NCI-H146 treated with DMSO at 0.1 percent for 48 hours (cell line): ENCODE results near the gene DVL2.
A peak's percentile ranks its signal among the peaks of the same experiment; 100 is the strongest.

ENCODE experiments used
- DNase-seq: peaks from one replicate; lab custom pipeline; 2025; ENCODE audit not compliant: unreplicated experiment; lab: John Stamatoyannopoulos, UW

DVL2 gene

DNA sequence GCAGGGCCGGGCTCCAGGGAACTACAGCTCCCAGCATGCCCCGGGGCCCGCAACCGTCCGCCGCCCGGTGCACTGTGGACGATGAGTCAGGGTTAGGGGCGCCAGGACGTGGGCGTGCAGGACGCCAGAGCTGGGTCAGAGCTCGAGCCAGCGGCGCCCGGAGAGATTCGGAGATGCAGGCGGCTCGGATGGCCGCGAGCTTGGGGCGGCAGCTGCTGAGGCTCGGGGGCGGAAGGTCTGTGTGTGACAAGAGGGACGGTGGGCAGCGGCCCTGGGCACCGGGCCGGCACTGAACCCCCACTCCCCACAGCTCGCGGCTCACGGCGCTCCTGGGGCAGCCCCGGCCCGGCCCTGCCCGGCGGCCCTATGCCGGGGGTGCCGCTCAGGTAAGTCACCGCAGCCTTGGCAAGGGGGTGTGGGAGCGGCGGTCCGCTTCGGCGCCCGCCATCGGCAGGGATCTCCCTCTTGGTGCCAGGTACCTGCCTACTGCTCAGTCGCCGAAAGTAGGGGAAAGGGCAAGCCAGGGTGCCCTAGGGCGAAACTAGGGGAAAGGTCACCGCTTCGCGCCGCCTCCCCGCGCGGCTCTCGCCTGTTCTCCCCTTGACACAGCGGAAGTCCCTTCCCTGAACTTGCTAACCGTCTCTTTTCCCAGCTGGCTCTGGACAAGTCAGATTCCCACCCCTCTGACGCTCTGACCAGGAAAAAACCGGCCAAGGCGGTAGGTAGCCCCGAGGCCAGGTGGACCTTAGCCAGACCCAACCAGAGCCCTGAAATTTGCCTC lies 14.3 kb downstream of the DVL2 start, which contains the start of the genes ACADVL and DLG4:
ACADVL (plus strand) TSS at position 127 of the 781 bp plus-strand sequence; CDS start at position 174, 47 bp downstream.
DLG4 (minus strand) TSS at position 25 of the 781 bp plus-strand sequence.
- peak; percentile 58 for DNase-seq

DNA sequence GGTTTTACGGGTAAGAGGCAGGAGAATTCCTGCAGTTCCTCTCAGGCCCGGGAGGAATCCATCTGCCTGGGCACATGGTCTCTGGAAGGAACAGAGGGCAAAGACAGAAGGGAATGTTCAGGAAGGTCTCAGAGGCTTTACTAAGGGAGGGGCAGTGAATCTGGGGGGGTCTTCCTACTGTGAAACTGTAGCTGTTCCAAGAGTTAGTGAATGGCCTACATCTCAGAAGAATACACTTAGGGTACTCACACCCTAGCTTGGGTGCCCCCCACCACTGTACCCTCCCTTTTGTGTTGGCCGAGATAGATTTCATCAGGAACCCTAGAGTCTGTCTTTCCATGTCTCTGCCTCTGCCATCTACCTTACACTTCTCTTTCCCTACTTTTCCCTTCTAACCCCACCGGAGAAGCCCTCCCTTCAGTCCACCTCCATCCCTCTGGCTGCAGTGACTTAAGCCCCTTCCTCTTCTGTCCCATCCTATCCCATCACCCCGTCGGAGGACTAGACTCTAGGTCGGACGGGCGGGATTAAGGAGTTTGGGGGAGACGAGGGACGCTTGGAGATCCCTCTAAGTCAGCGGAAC lies 15.0 kb downstream of the DVL2 start:
- no peak for DNase-seq

DNA sequence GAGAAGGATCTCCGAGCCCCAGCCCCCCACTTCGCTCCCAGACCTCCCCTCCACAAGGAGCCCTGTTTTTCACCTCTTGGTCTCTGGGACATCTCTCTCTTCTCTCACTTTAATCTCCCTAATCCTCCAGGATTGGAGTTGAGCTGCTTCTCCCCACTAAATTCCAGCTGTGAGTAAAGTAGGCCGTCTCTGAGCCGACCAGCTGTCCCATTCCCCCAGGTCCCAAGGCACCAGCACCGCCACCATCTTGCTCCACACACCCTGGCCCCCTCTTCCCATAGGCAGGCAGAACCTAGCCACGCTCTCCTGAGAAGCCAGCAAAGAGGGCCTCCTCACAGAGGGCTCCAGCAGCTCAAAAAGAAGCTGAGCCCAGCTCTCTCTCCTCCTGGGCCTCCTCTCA lies 15.6 kb downstream of the DVL2 start:
- no peak for DNase-seq

DNA sequence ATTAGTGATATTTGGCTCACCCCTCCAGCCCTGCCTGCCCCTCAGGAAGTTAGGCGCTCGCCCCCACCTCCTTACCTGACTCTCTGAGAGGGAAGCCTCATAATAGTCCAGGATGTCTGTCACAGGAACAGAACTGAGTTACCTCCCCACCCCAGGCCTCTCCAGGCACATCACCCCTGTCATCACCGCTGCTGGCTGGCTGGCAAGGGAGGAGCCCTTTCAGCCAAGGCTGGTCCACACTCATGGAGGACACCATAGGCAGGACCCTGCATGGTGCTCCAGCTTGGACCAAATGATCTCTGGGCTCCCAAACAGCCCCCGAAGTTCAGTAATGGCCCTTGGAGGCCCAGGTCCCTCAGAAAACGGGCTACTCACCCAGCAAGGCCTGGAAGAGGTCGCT lies 16.2 kb downstream of the DVL2 start:
- no peak for DNase-seq

DNA sequence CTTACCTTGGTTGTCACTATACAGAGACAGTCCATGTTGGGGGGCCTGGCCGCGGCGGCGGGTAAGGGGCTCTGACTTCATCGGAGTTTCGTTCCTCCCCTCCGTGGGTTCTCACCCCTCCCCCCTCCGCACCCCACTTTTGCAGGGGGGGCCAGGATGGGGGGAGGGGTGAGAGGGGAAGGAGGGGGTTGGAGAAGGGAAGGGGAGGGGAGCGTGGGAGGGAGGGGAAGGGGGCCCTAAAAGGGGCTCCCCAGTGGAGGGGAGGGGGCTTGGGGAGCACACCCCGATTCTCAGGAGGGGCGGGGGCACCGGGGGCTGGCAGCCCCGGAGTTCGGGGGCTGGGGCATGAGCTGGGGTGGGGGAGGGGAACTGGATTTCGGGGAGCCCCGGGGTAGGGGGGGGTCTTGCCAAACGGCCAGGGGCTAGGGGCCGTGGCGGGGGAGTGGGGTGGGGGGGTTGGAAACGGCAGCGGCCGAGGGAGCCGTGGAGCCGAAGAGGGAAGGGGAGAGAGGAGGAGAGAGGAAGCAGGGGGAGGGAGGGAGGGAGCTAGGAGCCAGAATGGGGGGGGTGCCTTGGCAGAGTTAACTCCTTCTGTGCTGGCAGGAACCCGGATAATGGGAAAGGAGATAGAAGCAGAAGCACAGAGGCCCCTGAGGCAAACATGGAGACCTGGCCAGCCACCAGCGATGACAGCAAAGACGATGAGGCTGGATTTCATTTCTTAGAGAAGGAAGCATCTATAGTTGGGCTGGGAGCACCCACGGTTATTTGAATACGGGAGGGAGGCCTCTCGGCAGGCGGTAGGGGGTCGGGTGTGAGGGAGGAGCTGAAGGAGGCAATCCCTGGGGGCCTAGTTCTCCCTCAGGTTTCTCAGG lies 17.0 kb downstream of the DVL2 start:
- peak; percentile 15 for DNase-seq

DNA sequence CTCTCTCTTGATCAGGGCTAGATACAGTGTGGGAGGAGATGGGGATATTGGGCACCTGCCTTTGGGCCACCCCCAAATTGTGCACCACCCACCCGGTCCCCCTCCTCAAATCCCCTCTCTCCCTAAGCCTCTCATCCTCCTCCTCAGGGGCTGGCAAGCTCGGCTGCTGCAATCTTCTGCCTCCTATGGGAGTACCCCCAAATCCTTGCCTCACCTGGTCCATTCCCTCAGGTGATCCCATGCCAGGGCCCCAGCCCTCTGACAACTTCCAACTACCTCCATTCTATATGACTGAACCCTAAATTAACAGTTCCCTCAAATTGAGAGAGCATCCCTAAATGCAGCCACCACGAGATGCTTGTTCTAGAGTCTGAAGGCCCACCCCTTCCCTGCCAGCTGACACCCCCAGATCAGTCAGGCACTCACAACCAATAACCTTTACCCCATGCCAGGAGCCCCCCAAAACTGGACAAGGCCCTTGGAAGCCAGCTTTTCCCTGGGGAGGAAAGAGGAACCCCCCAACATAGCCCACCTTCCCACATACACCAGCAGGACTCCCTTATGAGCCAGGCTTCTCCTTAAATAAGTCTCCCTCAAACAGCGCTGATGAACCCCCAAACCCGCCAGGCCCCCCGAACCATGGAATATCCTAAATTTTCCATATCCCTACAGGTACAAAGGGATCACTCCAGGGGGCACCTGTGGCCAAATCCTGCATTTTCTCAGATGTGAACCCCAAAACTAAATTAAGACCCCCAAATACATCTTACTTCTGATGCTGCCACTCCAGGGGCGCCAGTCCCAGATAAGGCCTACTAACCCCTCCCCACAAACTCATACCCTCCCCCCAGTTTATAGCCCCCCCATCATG lies 17.8 kb downstream of the DVL2 start:
- DNase-seq: no peak

DNA sequence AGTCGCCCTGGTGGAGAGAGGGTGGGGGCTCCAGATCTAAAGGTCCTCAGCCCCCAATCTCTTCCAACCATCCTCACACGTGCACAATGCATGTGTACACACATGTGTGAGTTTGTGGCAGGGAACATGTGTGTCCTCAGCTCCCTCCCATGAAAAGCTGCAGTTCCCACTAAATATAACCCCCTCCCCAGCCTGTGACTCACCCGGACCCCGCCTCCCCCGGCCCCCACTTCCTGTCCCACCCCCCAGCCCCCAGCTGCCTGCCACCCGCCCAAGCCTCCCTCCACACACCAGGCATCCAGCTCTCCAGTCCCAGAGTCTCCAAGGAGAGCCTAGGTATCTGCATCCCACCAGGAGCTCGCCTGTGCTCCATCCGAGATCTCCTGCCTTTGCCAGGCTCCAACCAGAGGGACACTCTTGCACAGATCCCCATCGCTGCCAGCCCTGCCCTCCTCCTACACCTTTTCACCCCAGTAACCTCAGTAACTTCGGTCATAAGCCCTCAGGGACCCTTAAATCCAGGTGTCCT lies 18.6 kb downstream of the DVL2 start:
- DNase-seq: no peak

DNA sequence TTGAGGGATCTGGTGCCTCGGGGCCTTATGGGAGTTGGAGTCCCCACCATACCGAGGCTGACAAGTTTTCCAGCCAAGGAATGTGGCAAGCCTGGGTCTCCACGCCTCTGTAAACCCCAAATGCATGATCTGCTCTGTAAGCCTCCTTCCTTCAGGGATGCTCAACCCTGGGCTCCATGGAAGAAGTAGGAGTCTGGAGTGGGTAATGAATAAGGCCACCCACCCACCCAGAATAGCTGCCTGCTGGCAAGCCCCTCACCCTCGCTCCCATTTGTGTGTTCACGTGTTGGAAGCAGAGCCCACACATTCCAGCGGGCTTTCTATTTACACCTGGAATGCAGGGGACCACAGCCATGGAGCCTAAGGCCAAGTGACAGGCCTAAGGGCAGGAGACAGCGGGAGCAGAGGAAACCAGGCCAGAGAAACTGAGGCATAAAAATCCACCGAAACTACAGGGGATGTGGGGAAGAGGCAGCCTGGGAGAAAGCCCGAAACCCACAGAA lies 19.1 kb downstream of the DVL2 start:
- no peak for DNase-seq

DNA sequence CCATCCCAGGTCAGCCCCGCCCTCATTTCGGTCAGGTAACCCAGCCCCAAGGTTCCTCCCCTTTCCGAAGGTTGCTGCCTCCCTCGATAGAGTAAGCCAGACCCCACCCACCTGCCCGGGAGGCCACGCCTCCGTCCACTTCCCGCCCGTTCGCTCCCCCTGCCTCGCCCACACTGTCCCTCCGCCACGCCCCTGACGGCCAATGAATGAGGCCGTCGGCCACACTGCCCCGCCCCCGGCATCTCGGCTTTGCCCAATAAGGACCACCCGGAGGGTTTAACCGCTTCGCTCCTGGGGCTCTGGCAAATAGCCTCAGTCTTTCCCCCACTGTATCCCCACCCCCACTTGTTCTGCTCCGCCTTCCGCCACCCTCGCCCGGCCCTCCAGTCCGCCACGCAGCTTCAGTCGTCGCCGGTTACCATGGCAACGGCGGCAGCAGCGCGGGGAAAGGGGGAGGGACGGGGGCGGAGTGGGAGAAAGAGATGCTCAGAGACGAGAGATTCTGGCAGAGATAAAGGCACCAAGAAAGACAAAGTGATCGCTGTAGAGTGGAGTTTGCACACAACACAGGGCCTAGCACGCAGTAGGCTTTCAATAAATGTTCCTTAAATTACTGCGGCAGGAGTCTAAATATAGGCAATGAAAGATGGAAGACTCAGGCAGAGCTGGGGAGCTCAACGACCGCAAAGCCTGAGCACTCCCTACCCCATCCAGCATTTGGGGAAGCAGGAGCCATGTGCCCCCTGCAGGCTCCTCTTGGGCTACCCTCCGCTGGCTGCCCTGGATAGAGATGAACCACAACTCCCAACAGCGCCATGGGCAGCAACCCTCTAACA lies 19.8 kb downstream of the DVL2 start:
- DNase-seq: peak; percentile 94

DNA sequence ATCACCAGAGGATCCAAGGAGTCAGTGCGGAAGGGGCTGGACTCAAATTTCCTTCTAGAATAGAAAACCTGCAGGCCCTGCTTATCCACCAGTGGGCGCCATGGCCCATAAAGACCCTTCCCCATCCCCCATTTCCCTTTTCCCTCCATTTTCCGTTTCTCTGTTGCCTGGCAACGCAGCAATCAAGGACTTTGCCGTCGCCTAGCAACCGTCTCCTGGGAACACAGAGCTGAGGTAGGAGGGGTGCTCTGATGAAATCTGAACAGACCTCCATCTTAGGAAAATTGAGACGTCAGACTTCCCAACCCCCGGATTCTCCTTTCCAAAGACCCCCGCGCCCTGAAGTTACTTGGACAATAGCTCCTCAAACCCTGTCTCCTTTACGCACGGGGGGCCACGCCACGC lies 20.4 kb downstream of the DVL2 start:
- DNase-seq: peak; percentile 92

DNA sequence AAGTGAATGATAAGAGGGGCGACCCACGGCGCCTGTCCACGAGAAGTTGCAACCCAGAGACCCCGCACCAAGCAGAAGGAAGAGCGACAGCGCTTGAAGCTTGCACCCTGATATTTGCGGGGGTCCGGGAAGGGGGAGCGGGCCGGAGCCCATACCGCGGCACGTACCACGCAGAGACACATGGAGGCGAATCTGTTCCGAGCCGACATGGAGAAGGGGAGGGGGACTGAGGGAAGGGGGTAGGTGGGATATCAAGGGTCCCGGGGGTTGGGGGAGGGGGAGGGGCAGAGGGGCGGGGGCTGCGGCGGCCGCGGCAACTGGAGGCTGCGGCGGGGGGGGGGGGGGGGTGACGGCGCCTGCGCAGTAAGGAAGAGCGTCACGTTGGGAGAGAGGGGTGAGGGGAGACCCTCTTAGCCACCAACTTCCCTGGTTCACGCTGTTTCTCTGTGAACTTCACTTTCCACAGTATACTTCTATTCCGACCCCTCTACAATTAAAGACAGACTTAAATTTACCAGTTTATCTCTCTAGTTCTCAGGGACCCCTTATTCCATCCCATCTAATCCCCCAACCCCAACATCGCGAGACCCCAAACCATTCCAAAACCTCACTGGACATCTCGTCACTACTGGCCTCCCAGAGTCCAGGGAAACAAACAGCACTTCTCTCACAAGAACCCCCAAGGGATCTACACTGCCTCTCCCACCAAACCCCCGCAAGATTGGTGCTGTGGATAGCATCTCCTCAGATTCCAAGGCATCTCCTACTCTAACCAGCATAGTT lies 22.6 kb downstream of the DVL2 start:
- no peak for DNase-seq

DNA sequence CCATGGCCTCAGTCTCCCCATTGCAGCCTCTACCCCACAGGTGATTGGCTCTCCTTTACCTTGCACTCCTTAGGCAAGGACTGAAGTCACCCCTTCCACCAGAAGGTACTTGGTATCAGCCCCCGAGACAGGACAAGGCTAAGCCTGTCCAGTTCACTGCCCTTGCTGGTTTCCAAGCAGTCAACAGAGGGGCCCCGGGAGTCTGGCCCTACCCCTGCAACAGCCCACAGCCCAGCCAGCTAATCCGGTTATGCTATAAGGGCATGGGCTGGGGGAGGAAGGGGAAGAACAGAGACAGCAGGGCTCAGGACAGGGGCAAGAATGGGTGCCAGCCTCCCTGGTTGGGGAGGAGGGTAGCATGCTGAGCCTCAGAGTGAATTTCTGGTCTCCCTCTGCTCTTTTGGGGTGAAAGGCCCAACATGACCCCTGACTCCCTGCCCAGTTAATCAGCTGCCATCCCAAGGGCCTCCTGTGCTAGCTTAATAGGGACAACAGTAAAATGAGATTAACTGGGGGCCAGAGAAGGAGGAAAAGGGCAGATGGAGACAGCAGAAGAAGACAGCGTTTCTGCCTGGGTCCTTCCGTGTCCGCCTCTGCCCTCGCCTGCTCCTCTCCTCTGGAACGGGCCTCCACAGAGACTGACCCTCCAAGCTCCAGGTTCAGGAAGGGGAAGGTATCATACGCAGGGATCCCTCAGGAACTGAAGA lies 25.4 kb downstream of the DVL2 start:
- DNase-seq: no peak

DNA sequence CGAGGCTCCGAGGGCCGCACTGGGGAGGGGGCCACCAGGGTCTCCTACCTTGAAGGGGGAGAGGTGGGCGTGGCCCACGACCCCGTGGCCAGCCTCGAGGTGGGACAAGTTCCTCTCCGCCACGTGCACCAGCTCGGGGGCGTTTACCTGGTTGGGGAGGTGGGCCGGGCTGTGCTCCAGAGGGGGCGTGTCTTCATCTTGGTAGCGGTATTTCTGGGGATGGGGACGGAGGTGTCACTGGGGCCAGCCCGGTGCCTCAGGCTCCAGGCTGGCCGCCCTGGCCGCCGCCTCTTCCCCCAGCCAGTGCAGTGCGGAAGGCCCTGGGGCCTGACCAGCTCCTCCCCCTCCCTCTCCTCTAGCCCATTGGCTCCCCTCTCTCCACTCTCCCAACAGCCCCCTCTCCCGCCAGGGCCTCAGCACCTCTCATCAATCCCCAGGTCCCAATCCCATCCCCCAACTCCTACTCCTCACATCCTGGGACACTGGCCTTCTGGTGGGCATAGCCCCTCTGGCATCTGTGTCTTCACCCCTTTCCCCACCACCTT lies 26.2 kb downstream of the DVL2 start:
- no peak for DNase-seq

DNA sequence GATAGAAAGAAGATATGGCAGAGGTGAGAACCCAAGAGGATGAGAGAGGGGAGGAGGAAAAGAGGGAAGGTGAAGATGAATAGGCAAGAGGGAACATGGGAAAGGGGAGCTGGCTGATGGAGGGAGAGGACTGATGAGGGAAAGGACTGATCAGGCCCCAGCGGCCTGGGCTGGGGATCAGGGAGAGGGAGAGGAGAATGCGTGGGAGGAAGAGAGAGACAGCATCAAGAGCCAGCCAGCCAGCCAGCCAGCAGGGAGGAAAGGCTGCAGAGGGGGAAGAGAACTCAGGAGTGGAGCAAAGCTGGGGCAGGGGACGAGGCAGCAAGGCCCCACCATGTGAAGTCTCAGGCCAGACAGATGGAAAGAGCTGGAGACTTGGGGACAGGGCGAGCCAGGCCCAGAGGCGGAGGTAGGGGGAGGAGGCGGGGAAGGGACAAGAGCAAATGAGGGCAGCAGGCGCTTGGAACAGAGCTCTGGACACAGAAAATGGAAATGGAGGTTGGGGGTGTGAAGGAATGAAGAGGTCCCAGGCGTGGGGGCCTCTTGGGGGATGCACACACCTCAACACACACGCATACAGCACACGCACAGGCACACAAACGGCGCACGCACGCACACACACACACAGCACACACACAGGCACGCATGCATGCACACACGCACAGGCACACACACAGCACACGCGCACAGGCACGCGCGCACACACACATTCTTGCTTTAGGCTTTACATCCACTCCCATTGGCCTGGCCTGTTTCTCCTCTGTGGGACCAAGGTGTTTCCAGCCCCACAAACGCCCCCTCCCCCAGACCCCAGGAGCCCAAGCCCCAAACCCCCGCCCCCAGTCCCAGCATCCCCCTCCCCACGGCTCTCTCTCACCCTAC lies 27.0 kb downstream of the DVL2 start:
- no peak for DNase-seq

DNA sequence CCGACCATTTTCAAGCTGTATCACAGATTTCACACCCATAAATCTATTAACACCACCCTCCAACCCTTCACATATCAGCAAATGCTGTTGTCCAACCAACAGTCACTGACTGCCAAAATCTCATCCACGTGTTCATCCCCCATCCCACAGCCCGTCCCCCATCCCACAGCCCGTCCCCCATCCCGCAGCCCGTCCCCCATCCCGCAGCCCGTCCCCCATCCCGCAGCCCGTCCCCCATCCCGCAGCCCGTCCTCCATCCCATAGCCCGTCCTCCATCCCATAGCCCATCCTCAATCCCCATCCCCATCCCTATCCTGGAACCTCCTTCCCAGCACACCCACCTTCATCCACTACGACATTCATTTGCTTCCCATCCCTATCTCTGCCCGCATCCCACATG lies 28.8 kb downstream of the DVL2 start:
- DNase-seq: no peak

DNA sequence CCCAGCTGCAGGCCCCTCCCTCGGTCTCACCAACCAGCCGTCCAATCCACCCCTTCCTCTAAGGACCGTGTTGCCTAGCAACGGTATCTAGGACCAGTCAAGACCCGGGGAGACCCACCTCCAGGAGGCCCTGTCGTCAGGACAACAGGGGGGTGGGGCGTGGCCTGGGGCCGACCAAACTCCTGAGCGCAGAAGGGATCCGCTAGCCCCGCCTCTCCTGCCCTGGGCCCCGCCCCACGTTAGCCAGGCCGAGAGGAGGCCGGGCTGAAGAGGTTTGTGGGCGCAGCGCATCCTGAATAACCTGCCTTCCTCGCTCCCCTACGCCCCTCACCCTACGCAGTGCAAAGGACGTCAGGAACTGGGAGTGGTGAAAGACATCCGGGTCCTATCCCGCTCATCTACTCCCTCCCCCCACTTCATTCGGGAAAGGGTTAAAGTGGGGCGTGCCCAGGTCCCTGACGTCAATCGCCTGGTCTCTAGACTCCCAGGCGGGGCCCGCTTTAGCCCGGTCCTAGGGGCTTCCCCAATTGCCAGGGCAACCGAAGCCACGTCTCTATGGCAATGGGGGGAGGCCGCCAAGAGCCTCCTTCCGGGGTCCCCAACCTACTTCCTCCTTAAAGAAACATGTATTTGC lies 29.4 kb downstream of the DVL2 start:
- peak; percentile 85 for DNase-seq
